ENCODE results near the gene PLCXD1.
"Not testable (repeated sequence)": the region's sequence is repeated elsewhere in the genome, so short reads cannot be mapped to it uniquely, and the experiment has no call there.

The PLCXD1 gene

DNA sequence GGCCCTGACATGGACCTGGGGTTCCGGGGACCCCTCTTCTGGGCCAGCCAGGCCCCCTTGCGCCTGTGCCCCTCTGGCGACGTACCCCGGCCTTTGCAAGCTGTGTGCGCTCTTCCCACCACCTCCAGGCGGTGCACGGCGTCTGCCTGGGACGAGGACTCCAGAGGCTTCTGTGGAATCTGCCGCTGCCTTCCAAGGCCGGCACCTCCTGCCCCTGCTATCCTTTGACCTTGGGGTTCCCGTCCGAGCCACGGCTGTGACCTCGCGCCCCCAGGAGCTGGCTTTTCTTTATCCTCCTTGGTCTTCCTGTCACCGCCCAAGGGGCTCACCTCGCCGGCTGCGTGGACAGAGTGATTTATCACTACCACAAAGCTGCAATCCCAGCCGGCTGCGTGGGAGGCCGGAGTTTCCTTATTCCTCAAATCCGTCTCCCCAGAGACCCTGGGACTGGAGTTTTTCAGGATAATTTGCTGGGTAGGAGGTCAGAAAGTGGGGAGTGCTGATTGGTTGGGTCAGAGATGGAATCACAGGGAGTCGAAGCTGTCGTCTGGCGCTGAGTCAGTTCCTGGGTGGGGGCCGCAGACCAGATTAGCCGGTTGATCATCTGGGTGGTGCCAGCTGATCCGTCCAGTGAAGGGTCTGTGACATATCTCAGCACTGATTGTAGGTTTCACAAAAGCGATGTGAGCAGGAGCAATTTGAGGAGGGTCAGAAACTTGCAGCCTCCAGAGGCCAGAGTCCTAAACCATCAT is 19.8 kb upstream of the PLCXD1 start:
- H3K27ac ChIP-seq (ENCODE audit: poor library complexity, severe bottlenecking): peak overlapping the region; percentile 34
- H3K4me1 ChIP-seq (ENCODE audit: insufficient read depth, poor library complexity, severe bottlenecking): peaks cover 16% of the 10 kb centered on the region
- H3K27me3 ChIP-seq (ENCODE audit: insufficient read depth, poor library complexity, severe bottlenecking): no peaks in the 10 kb centered on the region
- peak; percentile 73 for ATAC-seq (ENCODE audit: low read depth)
- peak; percentile 70 for DNase-seq (ENCODE audit: low spot score)
- no peaks in the 10 kb centered on the region for H3K36me3 ChIP-seq (ENCODE audit: low read depth)
- H3K4me3 ChIP-seq (ENCODE audit: severe bottlenecking): no peak overlapping the region
- TF ChIP-seq, protein P1, sequence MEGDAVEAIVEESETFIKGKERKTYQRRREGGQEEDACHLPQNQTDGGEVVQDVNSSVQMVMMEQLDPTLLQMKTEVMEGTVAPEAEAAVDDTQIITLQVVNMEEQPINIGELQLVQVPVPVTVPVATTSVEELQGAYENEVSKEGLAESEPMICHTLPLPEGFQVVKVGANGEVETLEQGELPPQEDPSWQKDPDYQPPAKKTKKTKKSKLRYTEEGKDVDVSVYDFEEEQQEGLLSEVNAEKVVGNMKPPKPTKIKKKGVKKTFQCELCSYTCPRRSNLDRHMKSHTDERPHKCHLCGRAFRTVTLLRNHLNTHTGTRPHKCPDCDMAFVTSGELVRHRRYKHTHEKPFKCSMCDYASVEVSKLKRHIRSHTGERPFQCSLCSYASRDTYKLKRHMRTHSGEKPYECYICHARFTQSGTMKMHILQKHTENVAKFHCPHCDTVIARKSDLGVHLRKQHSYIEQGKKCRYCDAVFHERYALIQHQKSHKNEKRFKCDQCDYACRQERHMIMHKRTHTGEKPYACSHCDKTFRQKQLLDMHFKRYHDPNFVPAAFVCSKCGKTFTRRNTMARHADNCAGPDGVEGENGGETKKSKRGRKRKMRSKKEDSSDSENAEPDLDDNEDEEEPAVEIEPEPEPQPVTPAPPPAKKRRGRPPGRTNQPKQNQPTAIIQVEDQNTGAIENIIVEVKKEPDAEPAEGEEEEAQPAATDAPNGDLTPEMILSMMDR (IDR thresholded peaks at IDR 0.05; ENCODE audit: poor library complexity, severe bottlenecking): no peak
- no peaks in the 10 kb centered on the region for H3K9me3 ChIP-seq (ENCODE audit: severe bottlenecking)

DNA sequence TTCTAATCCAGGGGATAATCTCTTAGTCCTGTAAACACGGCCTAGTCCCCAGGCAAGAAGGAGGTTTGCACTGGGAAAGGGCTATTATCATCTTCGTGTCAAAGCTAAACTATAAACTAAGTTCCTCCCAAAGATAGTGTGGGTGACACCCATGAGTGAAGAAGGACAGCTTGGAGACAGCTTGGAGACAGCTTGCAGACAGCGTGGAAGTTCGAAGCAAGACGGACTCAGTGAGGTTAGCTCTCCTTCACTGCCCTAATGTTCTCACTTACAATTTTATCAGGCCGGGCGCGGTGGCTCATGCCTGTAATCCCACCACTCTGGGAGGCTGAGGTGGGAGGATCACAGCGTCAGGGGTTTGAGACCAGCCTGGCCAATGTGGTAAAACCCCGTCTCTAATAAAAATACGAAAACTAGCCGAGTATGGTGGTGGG is 19.2 kb upstream of the PLCXD1 start:
- Histone ChIP-seq H3K36me3 (ENCODE audit: low read depth) (no peaks in the 10 kb centered on the region), H3K4me3 (ENCODE audit: severe bottlenecking) (no peak overlapping the region), H3K27me3 (ENCODE audit: insufficient read depth, poor library complexity, severe bottlenecking) (no peaks in the 10 kb centered on the region), H3K27ac (ENCODE audit: poor library complexity, severe bottlenecking) (peak overlapping the region; percentile 34), H3K4me1 (ENCODE audit: insufficient read depth, poor library complexity, severe bottlenecking) (peaks cover 16% of the 10 kb centered on the region), H3K9me3 (ENCODE audit: severe bottlenecking) (no peaks in the 10 kb centered on the region)
- DNase-seq (ENCODE audit: low spot score): peak; percentile 45
- ATAC-seq (ENCODE audit: low read depth): no peak; the same call in 2 of the 3 replicates
- TF ChIP-seq, protein P1 (IDR thresholded peaks at IDR 0.05; ENCODE audit: poor library complexity, severe bottlenecking): no peak

DNA sequence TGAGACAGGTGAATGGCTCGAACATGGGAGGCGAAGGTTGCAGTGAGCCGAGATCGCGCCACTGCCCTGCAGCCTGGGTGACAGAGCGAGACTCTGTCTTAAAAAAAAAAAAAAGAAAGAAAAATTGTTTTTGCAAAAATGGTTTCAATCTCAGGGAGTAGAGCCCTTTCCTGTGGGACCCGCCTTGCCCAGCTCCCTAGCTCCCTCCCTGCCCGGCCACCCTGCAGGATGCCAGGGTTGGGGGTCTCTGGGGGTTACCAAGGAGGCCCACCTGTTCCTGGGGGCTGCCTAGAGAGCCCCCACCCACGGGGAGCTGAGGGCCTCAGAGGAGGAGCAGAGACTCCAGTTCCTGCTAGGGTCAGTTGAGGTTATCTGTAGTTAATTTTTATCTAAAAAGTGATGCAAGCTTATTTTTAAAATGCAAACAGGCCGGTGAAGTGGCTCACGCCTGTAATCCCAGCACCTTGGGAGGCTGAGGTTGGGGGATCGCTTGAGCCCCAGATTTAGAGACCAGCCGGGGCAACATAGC is 18.7 kb upstream of the PLCXD1 start:
- Histone ChIP-seq H3K4me3 (ENCODE audit: severe bottlenecking) (no peak overlapping the region), H3K27me3 (ENCODE audit: insufficient read depth, poor library complexity, severe bottlenecking) (no peaks in the 10 kb centered on the region), H3K36me3 (ENCODE audit: low read depth) (no peaks in the 10 kb centered on the region), H3K4me1 (ENCODE audit: insufficient read depth, poor library complexity, severe bottlenecking) (peaks cover 16% of the 10 kb centered on the region), H3K27ac (ENCODE audit: poor library complexity, severe bottlenecking) (peak overlapping the region; percentile 34), H3K9me3 (ENCODE audit: severe bottlenecking) (no peaks in the 10 kb centered on the region)
- ATAC-seq (ENCODE audit: low read depth) (no peak), DNase-seq (ENCODE audit: low spot score) (peak; percentile 28)
- TF ChIP-seq, protein P1 (IDR thresholded peaks at IDR 0.05; ENCODE audit: poor library complexity, severe bottlenecking): no peak

DNA sequence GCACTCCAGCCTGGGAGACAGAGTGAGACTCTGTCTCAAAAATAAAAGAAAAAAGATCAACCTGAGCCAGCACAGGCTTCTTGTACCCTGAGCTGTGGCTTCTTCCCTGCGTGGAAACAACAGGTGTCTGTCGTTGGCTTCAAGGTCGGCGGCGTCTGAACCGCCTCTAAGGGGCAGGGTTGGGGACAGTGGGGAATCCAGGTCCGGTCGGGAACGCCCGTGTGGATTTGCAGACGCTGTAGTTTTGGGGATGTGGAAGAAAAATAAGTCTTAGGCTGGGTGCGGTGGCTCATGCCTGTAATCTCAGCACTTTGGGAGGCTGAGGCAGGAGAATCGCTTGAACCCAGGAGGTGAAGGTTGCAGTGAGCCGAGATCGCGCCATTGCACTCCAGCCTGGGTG is 17.2 kb upstream of the PLCXD1 start:
- peaks cover 16% of the 10 kb centered on the region for H3K4me1 ChIP-seq (ENCODE audit: insufficient read depth, poor library complexity, severe bottlenecking)
- H3K36me3 ChIP-seq (ENCODE audit: low read depth); ATAC-seq (ENCODE audit: low read depth); H3K27me3 ChIP-seq (ENCODE audit: insufficient read depth, poor library complexity, severe bottlenecking); H3K4me3 ChIP-seq (ENCODE audit: severe bottlenecking); H3K27ac ChIP-seq (ENCODE audit: poor library complexity, severe bottlenecking); H3K9me3 ChIP-seq (ENCODE audit: severe bottlenecking): not testable (repeated sequence)
- DNase-seq (ENCODE audit: low spot score): peak; percentile 59

DNA sequence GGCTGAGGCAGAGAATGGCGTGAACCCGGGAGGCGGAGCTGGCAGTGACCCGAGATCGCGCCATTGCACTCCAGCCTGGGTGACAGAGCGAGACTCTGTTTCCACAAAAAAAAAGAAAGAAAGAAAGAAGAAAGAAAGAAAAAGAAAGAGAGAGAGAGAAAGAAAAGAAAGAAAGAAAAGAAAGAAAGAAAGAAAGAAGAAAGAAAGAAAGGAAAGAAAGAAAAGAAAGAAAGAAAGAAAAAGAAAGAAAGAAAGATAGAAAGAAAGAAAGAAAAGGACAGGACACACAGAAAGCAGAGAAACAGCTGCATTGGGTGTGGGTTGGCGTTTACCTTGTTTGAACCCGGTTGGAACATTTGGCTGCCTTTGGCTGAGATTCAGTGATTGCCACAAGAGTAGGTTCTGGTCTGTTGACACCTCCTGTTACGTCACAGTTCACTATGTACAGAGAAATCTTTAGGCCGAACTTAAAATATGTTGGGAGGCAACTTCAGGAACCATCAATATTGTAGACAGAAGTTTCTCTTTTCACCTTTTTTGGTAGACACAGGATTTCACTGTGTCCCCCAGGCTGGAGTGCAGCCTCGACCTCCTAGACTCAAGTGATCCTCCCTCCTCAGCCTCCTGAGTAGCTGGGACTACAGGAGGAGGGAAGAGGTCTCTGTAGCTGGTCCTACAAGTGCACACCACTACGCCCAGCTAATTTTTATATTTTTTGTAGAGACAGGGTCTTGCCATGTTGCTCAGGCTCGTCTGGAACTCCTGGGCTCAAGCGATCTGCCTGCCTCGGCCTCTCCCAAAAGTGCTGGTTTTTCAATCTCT is 16.3 kb upstream of the PLCXD1 start:
- peak; percentile 48 for ATAC-seq (ENCODE audit: low read depth)
- Histone ChIP-seq H3K27ac (ENCODE audit: poor library complexity, severe bottlenecking) (no peak overlapping the region), H3K4me1 (ENCODE audit: insufficient read depth, poor library complexity, severe bottlenecking) (peaks cover 16% of the 10 kb centered on the region), H3K36me3 (ENCODE audit: low read depth) (no peaks in the 10 kb centered on the region), H3K27me3 (ENCODE audit: insufficient read depth, poor library complexity, severe bottlenecking) (no peaks in the 10 kb centered on the region), H3K9me3 (ENCODE audit: severe bottlenecking) (no peaks in the 10 kb centered on the region), H3K4me3 (ENCODE audit: severe bottlenecking) (no peak overlapping the region)
- TF ChIP-seq, protein P1 (IDR thresholded peaks at IDR 0.05; ENCODE audit: poor library complexity, severe bottlenecking): no peak
- peak; percentile 19 for DNase-seq (ENCODE audit: low spot score)

Data from RWPE2 (cell line).